A673 (cell line): ENCODE data around the gene GLIPR1.

Experiments used
- EZH2 ChIP-seq: fragments of 200-600 bp; sonication (generic); IDR thresholded peaks from 2 replicates; pipeline ENCODE4 v1.6.1; 2017; ENCODE audit warnings: borderline replicate concordance, low read depth, mild to moderate bottlenecking, mixed read lengths, antibody characterized with exemption, low read length; ENCODE audit not compliant: poor library complexity, severe bottlenecking
- TF ChIP-seq, protein P1 (sequence below): fragments of 300-800, 200-600 bp; sonication (generic); conservative IDR thresholded peaks from 2 replicates; pipeline ENCODE4 v1.5.1; 2017; ENCODE audit warnings: low read depth, mild to moderate bottlenecking, antibody characterized with exemption, low read length, moderate library complexity, mixed read lengths

DNA sequence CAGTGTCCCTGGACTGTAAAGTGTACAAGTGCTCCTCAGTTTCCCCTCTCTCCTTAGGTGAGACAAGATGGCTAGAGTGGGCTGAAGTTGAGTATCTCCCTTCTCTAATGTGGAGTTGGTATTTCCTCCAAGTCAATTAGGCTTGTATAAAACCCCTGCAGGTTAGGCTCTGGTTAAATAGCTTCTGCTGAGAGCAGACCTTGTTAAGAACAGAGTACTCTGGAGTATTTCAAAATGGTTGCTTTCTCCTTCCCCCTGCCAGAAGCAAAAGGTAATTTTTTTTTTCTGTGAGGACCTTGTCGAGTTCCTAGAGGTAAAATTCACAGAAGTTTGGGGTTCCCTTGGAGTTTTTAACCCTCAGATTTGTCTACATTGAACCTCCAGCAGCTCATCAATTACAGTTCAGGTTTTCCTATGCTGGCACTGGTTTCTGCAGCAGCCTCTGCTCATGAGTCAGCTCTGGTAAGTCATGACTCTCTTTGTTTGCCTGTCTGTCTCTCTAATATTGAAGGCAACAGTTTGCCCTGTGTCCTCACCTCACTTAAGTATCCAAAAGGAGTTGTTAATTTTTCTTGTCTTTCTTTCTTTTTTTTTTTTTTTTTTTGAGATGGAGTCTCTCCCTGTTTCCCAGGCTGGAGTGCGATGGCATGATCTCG lies 27.8 kb upstream of the GLIPR1 start:
- TF ChIP-seq, protein P1, sequence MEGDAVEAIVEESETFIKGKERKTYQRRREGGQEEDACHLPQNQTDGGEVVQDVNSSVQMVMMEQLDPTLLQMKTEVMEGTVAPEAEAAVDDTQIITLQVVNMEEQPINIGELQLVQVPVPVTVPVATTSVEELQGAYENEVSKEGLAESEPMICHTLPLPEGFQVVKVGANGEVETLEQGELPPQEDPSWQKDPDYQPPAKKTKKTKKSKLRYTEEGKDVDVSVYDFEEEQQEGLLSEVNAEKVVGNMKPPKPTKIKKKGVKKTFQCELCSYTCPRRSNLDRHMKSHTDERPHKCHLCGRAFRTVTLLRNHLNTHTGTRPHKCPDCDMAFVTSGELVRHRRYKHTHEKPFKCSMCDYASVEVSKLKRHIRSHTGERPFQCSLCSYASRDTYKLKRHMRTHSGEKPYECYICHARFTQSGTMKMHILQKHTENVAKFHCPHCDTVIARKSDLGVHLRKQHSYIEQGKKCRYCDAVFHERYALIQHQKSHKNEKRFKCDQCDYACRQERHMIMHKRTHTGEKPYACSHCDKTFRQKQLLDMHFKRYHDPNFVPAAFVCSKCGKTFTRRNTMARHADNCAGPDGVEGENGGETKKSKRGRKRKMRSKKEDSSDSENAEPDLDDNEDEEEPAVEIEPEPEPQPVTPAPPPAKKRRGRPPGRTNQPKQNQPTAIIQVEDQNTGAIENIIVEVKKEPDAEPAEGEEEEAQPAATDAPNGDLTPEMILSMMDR: no peak
- TF ChIP-seq EZH2: no peak
